GM12878 (cell line): ENCODE measurements around the gene TMEM50B. TPM values are rescaled to one million over a fixed set of nuclear protein-coding genes. Genes with fewer than 3 reads are reported as not detected.

Source experiments
- CREM ChIP-seq: IDR thresholded peaks from 2 replicates; pipeline ENCODE4 v1.6.1; 2014; ENCODE audit warnings: antibody characterized with exemption, low read depth
- CUX1 ChIP-seq: IDR thresholded peaks from 2 replicates; pipeline ENCODE4 v1.6.1; 2012; ENCODE audit warnings: improper control_type of control experiment, low read depth, low read length; ENCODE audit not compliant: insufficient replicate concordance
- E2F8 ChIP-seq: fragments of 450-650 bp; IDR thresholded peaks from 2 replicates; pipeline ENCODE4 v1.6.1; 2018; ENCODE audit warnings: mild to moderate bottlenecking, low read depth, moderate library complexity; ENCODE audit not compliant: partially characterized antibody
- FOXK2 ChIP-seq: fragments of 450-650 bp; IDR thresholded peaks from 2 replicates; pipeline ENCODE4 v1.6.1; 2017; ENCODE audit warnings: mild to moderate bottlenecking, moderate library complexity
- MYB ChIP-seq: fragments of 150-350 bp; IDR thresholded peaks from 2 replicates; pipeline ENCODE4 v1.6.1; 2014; ENCODE audit warnings: mild to moderate bottlenecking, low read depth, low read length, borderline replicate concordance
- NR2F1 ChIP-seq: fragments of 450-650 bp; conservative IDR thresholded peaks from 2 replicates; pipeline ENCODE4 v1.6.1; 2017; ENCODE audit warnings: mild to moderate bottlenecking
- SIX5 ChIP-seq: IDR thresholded peaks from 2 replicates; pipeline ENCODE4 v1.6.1; 2011; ENCODE audit warnings: mild to moderate bottlenecking, low read depth, low read length, moderate library complexity; ENCODE audit not compliant: severe bottlenecking
- SKIL ChIP-seq: fragments of 450-650 bp; IDR thresholded peaks from 2 replicates; pipeline ENCODE4 v1.6.1; 2017; ENCODE audit warnings: mild to moderate bottlenecking, low read depth, inconsistent platforms; ENCODE audit not compliant: poor library complexity, severe bottlenecking
- SMAD1 ChIP-seq: fragments of 450-650 bp; IDR thresholded peaks from 2 replicates; pipeline ENCODE4 v1.6.1; 2018; ENCODE audit warnings: mild to moderate bottlenecking, low read depth; ENCODE audit not compliant: partially characterized antibody
- TARDBP ChIP-seq: IDR thresholded peaks from 2 replicates; pipeline ENCODE4 v1.6.1; 2016; ENCODE audit warnings: borderline replicate concordance
- polyA plus RNA-seq, 11 experiments: library from polyadenylated mRNA; depleted of rRNA in 4 of 11; unstranded in 6 of 11; stranded (reverse) in 5 of 11; fragments of >200 nt; fragmentation: Nextera tagmentation in 4 of 11; fragmentation: Illumina TruSeq in 1 of 11; extraction: Ambion mirVana in 4 of 11; extraction: Trizol in 1 of 11; gene quantifications; 1 replicate in 1 of 11; 2 replicates in 10 of 11; pipeline versions ENCODE4 v1.2.1 to v1.2.3, GENCODE V29; 2011 to 2016; ENCODE audit warnings: inconsistent platforms in 2 of 11, missing spikeins in 2 of 11, low read depth in 1 of 11
- total RNA-seq, 4 experiments: library from RNA; depleted of rRNA in 3 of 4; stranded (reverse); fragments of >200 nt in 3 of 4; fragmentation: Illumina TruSeq in 1 of 4; extraction: Trizol in 1 of 4; gene quantifications; 2 replicates each; pipeline versions ENCODE4 v1.2.1 to v1.2.3, GENCODE V29; 2013 to 2021

The TMEM50B gene
- total and polyA plus RNA-seq, 10 of the 15 experiments (the other 5 are each of a cell fraction or from before 2014, with no cell fraction given): 12.1 to 42.1 (median 18.2) TPM

- TF ChIP-seq CUX1 (no peak), FOXK2 (no peak), E2F8 (no peak), TARDBP (no peak), NR2F1 (no peak), MYB (no peak), SKIL (no peak), SMAD1 (no peak), SIX5 (no peak), CREM (no peak)
Measured at GRCh38 chr21:33419538-33420123, 60.1 kb downstream of the TMEM50B start (continued).
